Medulla oblongata (tissue), 1 donor: ENCODE results near the gene IRAK2.
A peak's percentile ranks its signal among the peaks of the same experiment; 100 is the strongest.
"Not testable (repeated sequence)": the region's sequence is repeated elsewhere in the genome, so short reads cannot be mapped to it uniquely, and the experiment has no call there.

Experiments used
- DNase-seq: peaks from one replicate; pipeline ENCODE4 v3.0.0-alpha.2; 2015; ENCODE audit errors: extremely low spot score

IRAK2 gene

GRCh38 chr3:10253731-10254130 lies 89.0 kb downstream of the IRAK2 start:
- DNase-seq = no peak

GRCh38 chr3:10255835-10256234 lies 91.1 kb downstream of the IRAK2 start:
- no peak for DNase-seq

DNA sequence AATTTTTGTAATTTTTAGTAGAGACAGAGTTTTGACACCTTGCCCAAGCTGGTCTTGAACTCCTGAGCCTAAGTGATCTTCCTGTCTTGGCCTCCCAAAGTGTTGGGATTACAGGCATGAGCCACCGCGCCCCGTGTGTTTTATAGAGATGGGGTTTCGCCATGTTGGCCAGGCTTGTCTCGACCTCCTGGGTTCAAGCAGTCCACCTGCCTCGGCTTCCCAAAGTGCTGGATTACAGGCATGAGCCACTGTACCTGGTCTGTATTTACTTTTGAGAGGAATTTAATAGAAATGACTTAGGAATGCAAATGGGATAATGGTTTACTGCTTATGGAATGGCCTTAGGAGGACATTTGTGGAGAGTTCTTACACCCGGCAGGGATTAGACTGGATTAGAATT lies 94.3 kb downstream of the IRAK2 start:
- DNase-seq = no peak

- no peak for DNase-seq
Observed at GRCh38 chr3:10259798-10260197, 95.1 kb downstream of the IRAK2 start.

- DNase-seq = no peak
Observed at GRCh38 chr3:10260211-10260701, 95.5 kb downstream of the IRAK2 start.

- DNase-seq = no peak
Observed at GRCh38 chr3:10262027-10262426, 97.3 kb downstream of the IRAK2 start.

DNA sequence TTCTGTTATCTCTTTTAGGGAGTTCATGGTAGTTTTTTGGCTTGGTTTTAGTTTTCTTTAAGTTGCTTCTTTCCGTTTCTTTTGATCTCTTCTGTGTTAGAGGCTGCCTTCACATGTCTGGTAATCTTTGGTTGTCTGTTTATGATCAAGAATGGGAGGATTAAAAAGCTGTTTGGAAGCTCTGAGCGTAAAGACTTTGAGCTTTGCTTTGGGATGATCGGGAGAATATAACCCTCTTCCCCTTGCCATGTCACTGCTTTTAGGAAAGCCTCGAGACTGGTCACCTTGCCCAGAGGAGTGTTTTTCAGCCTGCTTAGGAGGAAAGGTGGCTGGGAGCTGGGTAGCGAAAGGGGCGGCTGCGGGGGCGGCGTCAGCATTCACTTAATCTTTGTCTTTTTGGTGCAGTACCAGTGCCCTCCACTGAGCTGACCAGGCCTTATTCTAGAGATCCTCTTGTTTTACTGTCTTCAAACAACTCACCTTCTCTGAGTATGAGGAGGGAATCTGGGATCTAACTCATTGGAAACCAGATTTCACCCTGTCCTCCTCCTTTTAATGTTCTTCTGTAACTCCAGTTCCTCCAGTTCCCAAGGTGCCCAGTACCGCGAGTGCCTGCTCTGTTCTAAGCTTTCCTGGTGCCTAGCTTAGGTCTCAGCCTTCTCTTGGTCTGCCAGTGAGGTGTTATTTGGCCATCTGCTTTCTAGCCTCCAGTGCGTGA lies 99.1 kb downstream of the IRAK2 start:
- DNase-seq = peak; percentile 19

GRCh38 chr3:10265833-10266232 lies 101.1 kb downstream of the IRAK2 start:
- no peak for DNase-seq

DNA sequence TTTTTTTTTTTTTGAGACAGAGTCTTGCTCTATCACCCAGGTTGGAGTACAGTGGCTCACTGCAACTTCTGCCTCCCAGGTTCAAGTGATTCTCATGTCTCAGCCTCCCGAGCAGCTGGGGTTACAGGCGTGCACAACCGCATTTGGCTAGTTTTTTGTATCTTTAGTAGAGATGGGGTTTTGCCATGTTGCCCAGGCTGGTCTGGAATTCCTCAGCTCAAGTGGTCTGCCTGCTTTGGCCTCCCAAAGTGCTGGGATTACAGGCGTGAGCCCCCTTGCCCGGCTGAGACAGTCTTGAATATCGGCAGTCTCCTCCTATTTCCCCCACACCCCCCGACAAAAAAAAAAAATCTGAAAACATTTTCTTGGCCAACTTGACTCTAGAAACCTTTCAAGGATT lies 102.2 kb downstream of the IRAK2 start:
- not testable (repeated sequence) for DNase-seq

- no peak for DNase-seq
Observed at GRCh38 chr3:10268116-10268515, 103.4 kb downstream of the IRAK2 start.

GRCh38 chr3:10268930-10269329 lies 104.2 kb downstream of the IRAK2 start:
- no peak for DNase-seq

- DNase-seq = no peak
Observed at GRCh38 chr3:10269443-10269842, 104.7 kb downstream of the IRAK2 start.

GRCh38 chr3:10272476-10272875 lies 107.8 kb downstream of the IRAK2 start:
- DNase-seq = not testable (repeated sequence)

DNA sequence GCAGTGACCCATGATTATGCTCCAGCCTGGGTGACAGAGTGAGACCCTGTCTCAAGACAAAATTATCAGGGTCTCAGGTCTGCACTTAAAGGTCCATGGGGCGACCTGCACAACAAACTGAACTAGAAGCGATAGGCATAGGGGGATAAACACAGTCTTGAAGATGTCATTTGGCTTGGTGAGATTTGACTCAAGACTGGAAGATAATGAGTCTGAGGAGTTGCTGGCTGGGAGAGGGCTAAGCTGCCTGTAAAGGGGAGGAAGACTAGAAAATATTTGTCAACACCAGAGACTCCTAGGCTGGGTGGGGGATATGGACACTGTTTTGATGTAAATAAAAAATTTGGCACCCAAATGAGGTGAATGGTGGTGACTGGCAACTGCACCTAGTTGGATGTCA lies 108.3 kb downstream of the IRAK2 start:
- no peak for DNase-seq

DNA sequence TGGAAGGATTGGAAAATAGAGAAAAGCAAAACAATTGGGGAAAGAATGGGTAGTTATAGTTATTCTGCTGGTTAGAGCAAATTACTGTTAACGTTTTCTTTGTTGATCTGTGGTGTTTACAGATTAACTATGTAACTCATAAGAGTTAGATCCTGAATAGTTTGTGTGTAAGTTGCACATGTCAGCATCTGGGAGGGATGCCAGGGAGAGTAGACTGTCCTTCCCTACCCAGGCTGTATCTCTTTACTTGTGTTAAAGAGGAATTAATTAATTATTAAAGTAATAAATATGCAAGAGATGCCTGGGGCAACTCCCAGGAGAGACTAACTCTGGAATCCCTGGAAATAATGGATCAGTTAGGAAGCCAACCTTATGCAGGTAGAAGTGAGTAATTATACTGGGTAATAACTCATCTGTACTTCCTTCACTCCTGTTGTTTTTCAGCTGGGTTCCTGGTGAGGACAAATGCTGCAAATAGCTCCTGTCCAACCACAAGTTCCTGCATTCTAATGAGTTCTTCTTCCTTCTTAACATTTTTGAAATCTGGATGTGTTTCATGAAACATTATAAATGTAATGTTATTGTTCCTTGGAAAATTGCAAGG lies 109.1 kb downstream of the IRAK2 start:
- no peak for DNase-seq

GRCh38 chr3:10274601-10275000 lies 109.9 kb downstream of the IRAK2 start:
- DNase-seq = no peak

GRCh38 chr3:10277115-10277625 lies 112.5 kb downstream of the IRAK2 start:
- DNase-seq = no peak

GRCh38 chr3:10278501-10278900 lies 113.8 kb downstream of the IRAK2 start:
- DNase-seq = no peak

DNA sequence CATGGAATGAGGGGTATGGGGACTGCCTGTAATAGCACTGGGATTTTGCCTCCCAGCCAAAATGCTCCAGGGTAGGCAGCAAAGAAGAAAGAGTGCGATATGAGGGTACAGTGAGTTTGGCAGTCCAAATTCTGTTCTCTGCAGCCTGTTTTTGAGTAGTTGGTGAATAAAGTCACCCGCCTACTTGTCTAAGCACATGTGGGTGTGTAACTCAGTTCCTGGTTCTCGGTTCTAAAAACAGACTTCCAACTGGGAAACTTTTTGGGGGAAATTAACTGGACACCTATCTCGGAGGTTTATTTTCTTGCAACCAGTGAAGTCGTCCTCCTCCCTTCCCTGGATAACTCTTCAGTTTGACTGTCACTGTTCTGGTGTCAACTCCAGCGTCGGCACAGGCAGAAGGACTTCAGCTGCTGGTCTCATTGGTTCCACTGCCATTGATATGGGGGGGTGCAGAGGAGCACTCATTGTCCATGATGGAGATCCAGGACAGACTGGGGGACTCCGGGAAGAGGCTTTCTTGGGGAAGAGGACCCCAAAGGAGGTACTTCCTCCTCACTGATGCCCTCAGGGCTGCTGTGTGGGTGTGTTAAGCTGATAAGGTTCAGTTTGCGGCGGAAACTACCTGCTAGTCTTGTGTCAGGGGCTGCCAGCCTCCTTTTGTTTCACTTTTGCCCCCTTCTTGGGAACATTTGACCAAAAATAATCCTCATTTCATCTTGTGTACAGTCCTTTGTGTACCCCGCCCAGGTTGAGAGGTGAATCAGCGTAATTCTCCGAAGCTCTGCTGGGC lies 114.9 kb downstream of the IRAK2 start:
- no peak for DNase-seq

- DNase-seq = no peak
Observed at GRCh38 chr3:10280177-10280529, 115.4 kb downstream of the IRAK2 start.

DNA sequence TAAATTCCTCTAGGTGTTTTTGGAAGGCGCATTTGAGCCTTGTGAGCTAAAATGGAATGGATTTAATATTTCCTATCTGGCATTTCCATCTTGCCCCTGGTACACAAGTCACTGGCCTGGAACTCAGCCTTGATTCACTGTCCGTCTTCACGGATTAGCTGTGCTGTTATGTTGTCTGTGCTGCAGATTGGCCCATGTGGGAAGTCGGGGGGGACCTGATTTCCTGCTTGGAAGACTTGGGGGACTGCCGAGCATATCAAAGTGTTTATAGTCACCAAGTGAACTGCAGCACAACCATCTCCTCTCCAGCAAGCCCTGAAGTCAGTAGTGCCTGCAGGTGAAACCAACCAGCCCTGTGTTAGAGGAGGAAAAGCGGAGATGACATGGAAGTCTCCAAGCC lies 115.9 kb downstream of the IRAK2 start:
- no peak for DNase-seq

GRCh38 chr3:10281951-10282350 lies 117.2 kb downstream of the IRAK2 start:
- DNase-seq = no peak

GRCh38 chr3:10283638-10284037 lies 118.9 kb downstream of the IRAK2 start:
- DNase-seq = no peak
